GM13976 (cell line): ENCODE results near the gene TEN1.

ENCODE experiments used
- DNase-seq: peaks from one replicate; pipeline ENCODE4 v3.0.0; 2012; ENCODE audit warnings: low spot score
- in situ Hi-C: fragments of 300-500 bp; cut with MboI; formaldehyde crosslinking; loops from one replicate; pipeline ENCODE4 v1.12.0; 2022; ENCODE audit warnings: low sequenced_read_pairs, mixed read lengths, inconsistent platforms; ENCODE audit not compliant: unreplicated experiment
- TF ChIP-seq, protein P1 (sequence below): IDR thresholded peaks from 2 replicates; pipeline ENCODE4 v1.5.1; 2012; ENCODE audit warnings: borderline replicate concordance, mild to moderate bottlenecking; ENCODE audit not compliant: insufficient read depth; ENCODE audit errors: extremely low read depth, missing control alignments, control extremely low read depth

The TEN1 gene

DNA sequence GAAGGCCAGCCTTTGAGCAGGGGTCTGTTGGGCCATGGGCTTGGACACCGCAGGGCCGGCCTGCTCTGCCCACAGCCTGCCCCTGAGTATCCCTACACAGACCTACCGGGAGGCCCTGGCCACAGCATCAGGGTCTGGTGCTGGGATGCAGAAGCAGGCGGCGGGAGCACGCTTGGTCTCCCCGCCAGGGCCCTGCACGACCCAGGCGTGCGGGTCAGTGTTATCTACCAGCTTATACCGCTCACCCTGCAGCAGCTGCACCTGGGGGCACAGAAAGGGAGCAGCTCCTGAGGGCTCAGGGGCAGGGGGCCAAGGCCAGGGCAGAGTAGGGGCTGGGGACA lies 39.3 kb downstream of the TEN1 start:
- DNase-seq, result no peak
- TF ChIP-seq, protein P1, sequence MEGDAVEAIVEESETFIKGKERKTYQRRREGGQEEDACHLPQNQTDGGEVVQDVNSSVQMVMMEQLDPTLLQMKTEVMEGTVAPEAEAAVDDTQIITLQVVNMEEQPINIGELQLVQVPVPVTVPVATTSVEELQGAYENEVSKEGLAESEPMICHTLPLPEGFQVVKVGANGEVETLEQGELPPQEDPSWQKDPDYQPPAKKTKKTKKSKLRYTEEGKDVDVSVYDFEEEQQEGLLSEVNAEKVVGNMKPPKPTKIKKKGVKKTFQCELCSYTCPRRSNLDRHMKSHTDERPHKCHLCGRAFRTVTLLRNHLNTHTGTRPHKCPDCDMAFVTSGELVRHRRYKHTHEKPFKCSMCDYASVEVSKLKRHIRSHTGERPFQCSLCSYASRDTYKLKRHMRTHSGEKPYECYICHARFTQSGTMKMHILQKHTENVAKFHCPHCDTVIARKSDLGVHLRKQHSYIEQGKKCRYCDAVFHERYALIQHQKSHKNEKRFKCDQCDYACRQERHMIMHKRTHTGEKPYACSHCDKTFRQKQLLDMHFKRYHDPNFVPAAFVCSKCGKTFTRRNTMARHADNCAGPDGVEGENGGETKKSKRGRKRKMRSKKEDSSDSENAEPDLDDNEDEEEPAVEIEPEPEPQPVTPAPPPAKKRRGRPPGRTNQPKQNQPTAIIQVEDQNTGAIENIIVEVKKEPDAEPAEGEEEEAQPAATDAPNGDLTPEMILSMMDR, result no peak
- in situ Hi-C loops, result loop anchor here (10.0 kb wide), 1 partner anchor 96 kb away; no protein-coding TSS in a partner anchor

DNA sequence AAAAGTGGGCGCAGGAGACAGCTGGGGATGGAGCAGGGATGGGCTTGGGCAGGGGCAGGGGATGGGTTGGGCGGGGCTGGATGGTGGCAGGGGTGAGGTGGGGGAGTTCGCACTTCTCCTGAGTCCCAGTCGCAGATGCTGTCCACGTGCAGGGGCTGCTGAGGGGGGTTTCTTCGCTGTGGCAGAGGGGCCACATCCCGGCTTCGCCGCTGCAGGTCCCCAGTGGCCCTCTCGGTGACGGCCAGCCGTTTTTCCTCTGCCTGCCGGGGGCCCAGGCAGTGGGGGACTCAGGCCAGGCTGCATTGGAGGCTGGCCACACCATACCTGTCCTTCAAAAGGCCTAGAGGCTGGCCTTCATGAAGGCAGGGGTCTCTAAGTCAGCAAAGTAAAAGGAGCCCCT lies 39.8 kb downstream of the TEN1 start:
- TF ChIP-seq, protein P1, result no peak
- in situ Hi-C loops, result loop anchor here (10.0 kb wide), 1 partner anchor 96 kb away; no protein-coding TSS in a partner anchor

DNA sequence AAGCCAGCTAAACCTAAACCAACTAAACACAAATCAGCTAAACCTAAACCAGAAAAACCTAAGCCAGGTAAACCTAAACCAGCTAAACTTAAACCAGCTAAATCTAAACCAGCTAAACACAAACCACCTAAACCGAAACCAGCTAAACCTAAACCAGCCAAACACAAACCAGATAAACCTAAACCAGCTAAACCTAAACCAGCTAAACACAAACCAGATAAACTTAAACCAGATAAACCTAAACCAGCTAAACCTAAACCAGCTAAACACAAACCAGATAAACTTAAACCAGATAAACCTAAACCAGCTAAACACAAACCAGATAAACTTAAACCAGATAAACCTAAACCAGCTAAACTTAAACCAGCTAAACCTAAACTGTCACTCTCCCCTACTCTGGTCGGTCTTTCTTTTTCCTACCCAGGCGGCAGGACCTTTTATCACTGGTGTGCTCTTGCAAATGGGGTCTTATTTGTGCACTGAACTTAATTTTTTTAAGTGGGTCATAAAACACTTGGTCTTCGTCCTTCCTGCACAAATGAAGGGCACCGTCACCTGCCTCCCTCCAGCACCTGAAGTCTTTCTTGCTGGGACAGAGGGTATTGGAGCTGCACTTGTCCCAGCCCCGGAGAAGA lies 40.9 kb downstream of the TEN1 start:
- DNase-seq, result no peak
- TF ChIP-seq, protein P1, result no peak
- in situ Hi-C loops, result loop anchor here (10.0 kb wide), 1 partner anchor 95 kb away; no protein-coding TSS in a partner anchor

More for the DNA sequence above, 39.8 kb downstream of the TEN1 start:
- DNase-seq, result no peak

DNA sequence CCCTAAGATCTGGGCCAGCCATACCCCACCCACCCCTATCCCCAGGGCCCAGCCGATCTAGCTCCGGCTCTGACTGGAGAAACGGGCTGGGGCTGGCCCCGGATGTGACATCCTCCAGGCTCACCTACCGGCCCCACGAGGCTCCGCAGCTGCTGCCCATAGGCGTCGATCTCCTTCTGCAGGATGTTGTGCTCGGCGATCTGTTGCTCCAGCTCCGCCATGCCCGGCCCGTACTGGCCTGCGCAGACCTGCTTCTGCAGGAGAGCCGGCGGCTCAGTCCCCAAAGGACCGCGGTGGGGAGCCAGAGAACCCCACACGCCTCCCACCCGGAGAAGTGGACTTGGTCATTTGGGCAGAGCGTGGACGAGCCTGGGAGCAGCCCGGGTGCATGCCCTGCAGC lies 43.2 kb downstream of the TEN1 start:
- DNase-seq, result no peak
- TF ChIP-seq, protein P1, result no peak
- in situ Hi-C loops, result no loop called here

DNA sequence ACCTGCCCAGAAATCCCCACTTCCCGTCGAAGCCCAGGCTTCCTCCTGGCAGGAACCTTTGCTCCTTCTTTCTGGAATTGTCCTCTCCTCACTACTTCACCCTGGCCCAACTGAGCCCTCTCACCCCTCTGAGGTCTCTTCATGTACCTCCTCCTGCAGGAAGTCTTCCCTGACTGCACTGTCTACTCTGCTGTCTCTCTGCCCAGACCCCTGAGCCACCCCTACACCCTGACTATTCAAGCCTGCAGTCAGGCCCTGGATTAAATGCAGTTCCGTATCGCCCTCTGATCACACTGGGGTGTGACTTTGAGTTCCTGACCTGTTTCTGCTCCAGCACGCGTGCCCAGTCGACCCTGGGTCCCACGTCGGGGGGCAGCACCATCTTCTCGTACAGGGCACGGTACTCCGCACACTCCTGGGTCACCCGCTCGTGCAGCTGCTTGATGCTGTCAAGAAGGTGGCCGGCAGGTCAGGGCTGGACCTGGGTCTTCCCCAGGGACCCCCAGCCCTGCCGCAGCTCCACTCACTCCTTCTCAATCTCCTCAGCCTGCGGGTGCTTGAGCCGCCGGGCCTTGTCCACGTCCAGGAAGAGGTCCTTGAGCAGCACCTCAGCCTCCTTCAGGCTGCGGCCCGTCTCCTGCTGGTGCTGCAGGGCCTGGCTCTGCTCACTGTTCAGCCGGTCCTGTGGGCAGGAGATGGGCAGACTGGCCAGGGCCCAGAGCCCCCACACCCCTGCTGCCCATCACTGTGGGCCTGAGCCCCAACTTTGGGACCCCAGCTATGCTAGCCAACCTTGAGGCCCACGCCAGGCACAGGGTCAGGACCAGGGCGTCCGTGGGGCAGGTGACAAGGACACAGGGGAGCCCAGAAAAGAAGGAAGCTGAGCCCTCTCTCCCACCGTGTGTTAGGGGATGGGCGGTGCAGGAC lies 44.2 kb downstream of the TEN1 start:
- TF ChIP-seq, protein P1, result no peak
- in situ Hi-C loops, result no loop called here
- no peak for DNase-seq

DNA sequence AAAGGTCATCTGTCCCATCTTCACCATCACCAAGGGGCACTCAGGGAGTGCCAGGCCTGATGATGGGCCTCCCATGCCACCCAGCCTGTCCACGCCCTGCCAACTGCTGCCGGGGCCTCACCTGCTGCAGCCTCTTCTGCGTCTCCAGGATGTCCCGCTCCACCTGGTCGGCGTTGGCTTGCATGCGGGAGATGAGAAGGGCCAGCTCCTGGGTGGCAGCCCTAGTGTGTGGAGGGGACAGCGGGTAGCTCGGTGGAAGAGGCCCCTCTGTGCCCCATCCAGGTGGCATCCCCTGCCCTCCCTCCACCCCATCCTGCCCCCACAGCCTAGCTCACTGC lies 44.8 kb downstream of the TEN1 start:
- in situ Hi-C loops, result no loop called here
- TF ChIP-seq, protein P1, result no peak
- DNase-seq, result no peak
